Left lung (tissue), 14 donors: ENCODE results near the gene AGL. TPM values are rescaled to one million over a fixed set of nuclear protein-coding genes. Genes with fewer than 3 reads are reported as not detected.

ENCODE experiments used
- ATAC-seq: fragments of 200-7000 bp; cut with Tn5 transposase; one replicate; pipeline ENCODE4 v1.9.1; 2020; ENCODE audit warnings: moderate library complexity
- DNase-seq, 4 donors: peaks; one replicate each; pipeline ENCODE4 v3.0.0-alpha.2; 2013 to 2020
- H3K27ac ChIP-seq, 2 donors: fragments of 200-600 bp; sonication (generic) in 1 of 2; one replicate each; pipeline versions ENCODE4 v1.5.0 to v1.8.0; 2020 to 2021
- H3K27me3 ChIP-seq, 2 donors: fragments of 200-600 bp; sonication (generic) in 1 of 2; one replicate each; pipeline versions ENCODE4 v1.5.0 to v1.8.0; 2020 to 2021
- H3K36me3 ChIP-seq, 2 donors: fragments of 200-600 bp; sonication (generic) in 1 of 2; one replicate each; pipeline versions ENCODE4 v1.5.0 to v1.8.0; 2020 to 2021
- H3K4me1 ChIP-seq, 2 donors: fragments of 200-600 bp; one replicate each; pipeline ENCODE4 v1.8.0; 2021
- H3K4me3 ChIP-seq, 2 donors: fragments of 200-600 bp; sonication (generic) in 1 of 2; one replicate each; pipeline versions ENCODE4 v1.5.0 to v1.8.0; 2020 to 2021; ENCODE audit warnings: mild to moderate bottlenecking in 1 of 2
- H3K9me3 ChIP-seq, 2 donors: fragments of 200-600 bp; sonication (generic) in 1 of 2; one replicate each; pipeline versions ENCODE4 v1.5.0 to v1.8.0; 2020 to 2021
- CTCF ChIP-seq, 2 donors: fragments of 200-600 bp; sonication (generic) in 1 of 2; IDR thresholded peaks; one replicate each; pipeline versions ENCODE4 v1.5.0 to v1.8.0; 2021; ENCODE audit warnings: antibody characterized with exemption in 2 of 2
- intact Hi-C, 2 donors: fragments of 100-400 bp; cut with DNase I; formaldehyde crosslinking; loops; one replicate each; pipeline versions ENCODE4 v1.11.2 to v1.14.2; 2022
- long read RNA-seq, 12 donors: library from polyadenylated mRNA in 2 of 12; unstranded in 2 of 12; transcript quantifications; one replicate each; pipeline ENCODE4 v2.0.0 and lab custom pipeline, GENCODE V29; 2019 to 2026
- polyA plus RNA-seq, 6 donors: library from polyadenylated mRNA; unstranded; fragments of 120-200 nt; gene quantifications; one replicate each; pipeline ENCODE4 v1.2.1, GENCODE V29; 2013; ENCODE audit not compliant: insufficient read length in 6 of 6
- total RNA-seq, 2 donors: library from RNA; stranded (reverse); fragmentation: NEBNext Ultra II Directional; extraction: Animal tissue kit (Norgen Biotek cat#: 25700); gene quantifications; one replicate each; pipeline ENCODE4 v1.2.1, GENCODE V29; 2021
- donor health status: DM: no; HTN: yes; CAD: no.
- donor health status: DM: no; HTN: no; CAD: no.

AGL gene
- total RNA-seq (10 to 100 TPM; 16.9 to 38.4 TPM), polyA plus RNA-seq (10 to 100 TPM; 19.6 to 23.5 (median 22.0) TPM)
- long read RNA-seq, donor 1, full-length matches to known transcripts = 1 of 1 reads
- long read RNA-seq, donor 1, partial matches to known transcripts = 0 of 1 reads
- long read RNA-seq, donor 1, other reads (novel, unspliced or antisense) = 0 of 1 reads
- long read RNA-seq, donor 2 = 0 reads
- long read RNA-seq, donor 3, full-length matches to known transcripts = 1 of 1 reads
- long read RNA-seq, donor 3, partial matches to known transcripts = 0 of 1 reads
- long read RNA-seq, donor 3, other reads (novel, unspliced or antisense) = 0 of 1 reads
- long read RNA-seq, donor 4, partial matches to known transcripts = 7 of 8 reads
- long read RNA-seq, donor 4, other reads (novel, unspliced or antisense) = 1 of 8 reads
- long read RNA-seq, donor 5 = 0 reads
- long read RNA-seq, donor 6 = 0 reads
- long read RNA-seq, donor 7 = 0 reads
- long read RNA-seq, donor 8 = 0 reads
- long read RNA-seq, donor 9 = 0 reads
- long read RNA-seq, donor 10, partial matches to known transcripts = 1 of 1 reads
- long read RNA-seq, donor 10, other reads (novel, unspliced or antisense) = 0 of 1 reads
- long read RNA-seq, donor 11 = 0 reads
- long read RNA-seq, donor 12, full-length matches to known transcripts = 1 of 6 reads
- long read RNA-seq, donor 12, partial matches to known transcripts = 5 of 6 reads
- long read RNA-seq, donor 12, other reads (novel, unspliced or antisense) = 0 of 6 reads

- H3K36me3 ChIP-seq = peaks cover 0 to 12% of the 10 kb centered on the region in 2 donors
- intact Hi-C loops = no loop called here
- peak within 1 kb of the TSS; percentile 87 for H3K27ac ChIP-seq
- TF ChIP-seq CTCF (IDR thresholded peaks at IDR 0.05) = no peak
- H3K9me3 ChIP-seq = no peaks in the 10 kb centered on the region
- peak; percentile 81 to 96 (median 88) for DNase-seq
- ATAC-seq = peak; percentile 97
- peaks cover 6 to 17% of the 10 kb centered on the region in 2 donors for H3K4me1 ChIP-seq
- H3K27me3 ChIP-seq = no peaks in the 10 kb centered on the region
- H3K4me3 ChIP-seq = peak within 1 kb of the TSS; percentile 58 to 78
Observed at GRCh38 chr1:99849744-99850458, at the start of gene AGL. Gene AGL, plus strand, starts transcription at chr1:99850361. Its CDS starts 682 bp downstream, at chr1:99851043.

- intact Hi-C loops = no loop called here
- Histone ChIP-seq H3K9me3 (no peaks in the 10 kb centered on the region), H3K27me3 (peaks cover 0 to 6% of the 10 kb centered on the region in 2 donors), H3K27ac (no peak overlapping the region), H3K4me1 (no peaks in the 10 kb centered on the region), H3K4me3 (no peak overlapping the region), H3K36me3 (no peaks in the 10 kb centered on the region)
- ATAC-seq (no peak), DNase-seq (no peak)
- TF ChIP-seq CTCF (IDR thresholded peaks at IDR 0.05) = no peak
Observed at GRCh38 chr1:99801584-99801983, 48.6 kb upstream of the AGL start.

GRCh38 chr1:99806882-99807281 is 43.3 kb upstream of the AGL start:
- Histone ChIP-seq H3K9me3 (no peaks in the 10 kb centered on the region), H3K4me3 (no peak overlapping the region), H3K36me3 (no peaks in the 10 kb centered on the region), H3K4me1 (peaks cover 0 to 6% of the 10 kb centered on the region in 2 donors), H3K27ac (no peak overlapping the region), H3K27me3 (peaks cover 0 to 6% of the 10 kb centered on the region in 2 donors)
- intact Hi-C loops = loop anchor here in 1 of 2 donors (5.0 kb wide), 1 partner anchor 655 kb away; no protein-coding TSS in a partner anchor
- no peak for DNase-seq
- ATAC-seq = no peak
- TF ChIP-seq CTCF (IDR thresholded peaks at IDR 0.05) = no peak

GRCh38 chr1:99808391-99809115 is 41.6 kb upstream of the AGL start:
- H3K9me3 ChIP-seq = no peaks in the 10 kb centered on the region
- DNase-seq = peak in 2 of 4 donors; percentile 79 to 87
- peaks cover 0 to 1% of the 10 kb centered on the region in 2 donors for H3K27me3 ChIP-seq
- peak; percentile 54 to 60 for TF ChIP-seq CTCF (IDR thresholded peaks at IDR 0.05)
- no peak overlapping the region for H3K27ac ChIP-seq
- H3K4me1 ChIP-seq = peaks cover 0 to 6% of the 10 kb centered on the region in 2 donors
- intact Hi-C loops = loop anchor here in 1 of 2 donors (5.0 kb wide), 1 partner anchor 654 kb away; no protein-coding TSS in a partner anchor
- no peaks in the 10 kb centered on the region for H3K36me3 ChIP-seq
- H3K4me3 ChIP-seq = no peak overlapping the region
- peak; percentile 97 for ATAC-seq
